ENCODE measurements around the gene SSBP2. TPM values are rescaled to one million over a fixed set of nuclear protein-coding genes. Genes with fewer than 3 reads are reported as not detected.

The SSBP2 gene
- total and polyA plus RNA-seq, 2 of the 8 experiments (the other 6 are each of a cell fraction or from before 2014, with no cell fraction given), result 21.5 to 36.2 TPM

GRCh38 chr5:81558188-81558587, 192.7 kb downstream of the SSBP2 start:
- Histone ChIP-seq H4K5ac (ENCODE audit: insufficient read length, low read depth, low read length) (no peak overlapping the region), H3K4me3 (ENCODE audit: extremely low read depth in 1 of 4, insufficient read depth in 2 of 4, low read depth in 3 of 4, low read length in 4 of 4) (no peak overlapping the region), H3K4me1 (replicated peaks in 1 of 4; ENCODE audit: control insufficient read depth in 3 of 4, insufficient read depth in 4 of 4, low read length in 3 of 4) (no peaks in the 10 kb centered on the region), H2BK5ac (ENCODE audit: low read depth, low read length) (no peak overlapping the region), H2BK120ac (replicated peaks; ENCODE audit: low read depth, low read length) (no peak overlapping the region), H3K4me2 (ENCODE audit: insufficient read depth in 1 of 2, low read depth in 2 of 2, low read length in 2 of 2) (no peak overlapping the region), H3K4ac (replicated peaks; ENCODE audit: insufficient read length, low read depth, low read length) (no peak overlapping the region), H3K14ac (ENCODE audit: insufficient read length) (no peak overlapping the region), H3K23ac (ENCODE audit: insufficient read length) (no peak overlapping the region), H3K56ac (replicated peaks; ENCODE audit: insufficient read length, low read depth, low read length) (no peak overlapping the region), H3K18ac (ENCODE audit: extremely low read depth, low read length) (no peak overlapping the region), H3K9ac (replicated peaks in 1 of 4; ENCODE audit: extremely low read depth in 1 of 4, low read depth in 3 of 4, low read length in 3 of 4) (no peak overlapping the region), H3K27ac (ENCODE audit: low read depth, low read length) (no peak overlapping the region), H3K36me3 (ENCODE audit: control insufficient read depth in 2 of 4, insufficient read depth in 4 of 4, low read length in 3 of 4) (no peaks in the 10 kb centered on the region), H4K91ac (replicated peaks; ENCODE audit: insufficient read length, low read length) (no peak overlapping the region), H2BK20ac (ENCODE audit: low read length) (no peak overlapping the region), H4K20me1 (replicated peaks in 1 of 2; ENCODE audit: control insufficient read depth in 1 of 2, insufficient read depth in 2 of 2, low read length in 2 of 2) (no peaks in the 10 kb centered on the region), H2AFZ (ENCODE audit: low read length) (no peak overlapping the region), H3K79me1 (ENCODE audit: low read depth, low read length) (no peaks in the 10 kb centered on the region), H2AK5ac (ENCODE audit: low read depth, low read length) (no peak overlapping the region), H3K23me2 (ENCODE audit: low read depth, low read length) (no peaks in the 10 kb centered on the region), H2BK12ac (ENCODE audit: low read depth, low read length) (no peak overlapping the region), H2BK15ac (ENCODE audit: low read length) (no peak overlapping the region), H3K79me2 (ENCODE audit: control insufficient read depth in 1 of 2, insufficient read depth in 2 of 2, low read length in 2 of 2) (no peaks in the 10 kb centered on the region), H4K8ac (ENCODE audit: extremely low read depth, insufficient read depth, low read length) (no peak overlapping the region), H3K9me3 (ENCODE audit: insufficient read depth in 2 of 2, low read depth in 1 of 2, low read length in 1 of 2) (no peaks in the 10 kb centered on the region), H3K27me3 (replicated peaks in 1 of 4; ENCODE audit: control insufficient read depth in 3 of 4, extremely low read depth in 1 of 4, insufficient read depth in 3 of 4, low read length in 3 of 4) (no peaks in the 10 kb centered on the region)
- FAIRE-seq (no peak), DNase-seq (ENCODE audit: low read depth in 1 of 2, low spot score in 2 of 2) (no peak)
- WGBS, 2 experiments (ENCODE audit: extremely low coverage in 1 of 2, insufficient coverage in 1 of 2, insufficient read length in 1 of 2, insufficient replicate concordance in 2 of 2, low coverage in 1 of 2, low lambda C conversion rate in 2 of 2, missing lambda C conversion rate in 1 of 2), result 90% methylated on average over 1 of the region's 1 CpG; no CpG with 5 or more reads in 1 of the 2 experiments
- CTCF ChIA-PET (ENCODE audit: partially characterized antibody), result no interaction called here
- POLR2A ChIA-PET (ENCODE audit: partially characterized antibody), result no interaction called here
- TF ChIP-seq RAD21 (IDR thresholded peaks at IDR 0.05 in 1 of 2, conservative IDR thresholded peaks at IDR 0.05 in 1 of 2; ENCODE audit: low read depth in 2 of 2, low read length in 2 of 2) (no peak), USF2 (IDR thresholded peaks at IDR 0.05; ENCODE audit: low read length) (no peak), SIX5 (IDR thresholded peaks at IDR 0.05; ENCODE audit: low read depth, low read length) (no peak), NANOG (IDR thresholded peaks at IDR 0.05; ENCODE audit: insufficient read depth, low read depth, low read length, poor library complexity, severe bottlenecking) (no peak), RXRA (IDR thresholded peaks at IDR 0.05; ENCODE audit: insufficient read depth, low read depth, low read length) (no peak), ATF3 (IDR thresholded peaks at IDR 0.05; ENCODE audit: insufficient read depth, low read depth, low read length) (no peak), KDM5A (IDR thresholded peaks at IDR 0.05; ENCODE audit: low read length) (no peak), POLR2AphosphoS5 (IDR thresholded peaks at IDR 0.05; ENCODE audit: low read depth, low read length) (no peak), SAP30 (IDR thresholded peaks at IDR 0.05; ENCODE audit: insufficient read depth, insufficient replicate concordance, low read length) (no peak), BACH1 (IDR thresholded peaks at IDR 0.05; ENCODE audit: low read length) (no peak), SUZ12 (IDR thresholded peaks at IDR 0.05; ENCODE audit: low read length) (no peak)
